ENCODE results near the gene SIRPB2. TPM values are rescaled to one million over a fixed set of nuclear protein-coding genes. Genes with fewer than 3 reads are reported as not detected.
A peak's percentile ranks its signal among the peaks of the same experiment; 100 is the strongest.

Gene SIRPB2
- polyA plus RNA-seq, 3 donors from 2014 or later: 0.60 to 0.95 (median 0.63) TPM

GRCh38 chr20:1472556-1473245 lies 18.5 kb downstream of the SIRPB2 start:
- Mint-ChIP-seq H3K36me3 (no peaks in the 10 kb centered on the region), H3K9me3 (no peaks in the 10 kb centered on the region), H3K4me1 (peaks cover under 1 to 6% of the 10 kb centered on the region in 2 donors), H3K27me3 (ENCODE audit: low read depth in 3 of 3) (peaks cover 2 to 4% (median 3%) of the 10 kb centered on the region in 3 donors), H3K27ac (no peak overlapping the region), H3K4me3 (no peak overlapping the region)
- no peak for DNase-seq

GRCh38 chr20:1471242-1471641 lies 20.0 kb downstream of the SIRPB2 start:
- no peaks in the 10 kb centered on the region for H3K36me3 Mint-ChIP-seq
- H3K4me1 Mint-ChIP-seq: peaks cover 9 to 14% of the 10 kb centered on the region in 2 donors
- no peak overlapping the region for H3K27ac Mint-ChIP-seq
- no peak overlapping the region for H3K4me3 Mint-ChIP-seq
- DNase-seq: no peak
- H3K9me3 Mint-ChIP-seq: no peaks in the 10 kb centered on the region
- peaks cover 2 to 7% (median 3%) of the 10 kb centered on the region in 3 donors for H3K27me3 Mint-ChIP-seq (ENCODE audit: low read depth in 3 of 3)

GRCh38 chr20:1469925-1470571 lies 21.2 kb downstream of the SIRPB2 start:
- Mint-ChIP-seq H3K4me3 (no peak overlapping the region), H3K27me3 (ENCODE audit: low read depth in 3 of 3) (peaks cover 2 to 7% (median 3%) of the 10 kb centered on the region in 3 donors), H3K9me3 (no peaks in the 10 kb centered on the region), H3K27ac (no peak overlapping the region), H3K4me1 (peaks cover 19 to 24% of the 10 kb centered on the region in 2 donors), H3K36me3 (no peaks in the 10 kb centered on the region)
- DNase-seq: no peak

GRCh38 chr20:1469306-1469905 lies 21.8 kb downstream of the SIRPB2 start:
- Mint-ChIP-seq H3K36me3 (no peaks in the 10 kb centered on the region), H3K4me3 (no peak overlapping the region), H3K9me3 (no peaks in the 10 kb centered on the region)

GRCh38 chr20:1468117-1468624 lies 23.0 kb downstream of the SIRPB2 start:
- H3K4me1 Mint-ChIP-seq: peaks cover 34 to 43% of the 10 kb centered on the region in 2 donors
- peak overlapping the region in 1 of 6 donors; percentile 72 for H3K27ac Mint-ChIP-seq
- H3K9me3 Mint-ChIP-seq: no peaks in the 10 kb centered on the region
- DNase-seq: no peak
- H3K27me3 Mint-ChIP-seq (ENCODE audit: low read depth in 3 of 3): peaks cover 1 to 7% (median 2%) of the 10 kb centered on the region in 3 donors
- no peaks in the 10 kb centered on the region for H3K36me3 Mint-ChIP-seq
- peak overlapping the region in 4 of 5 donors; percentile 37 to 88 (median 48) for H3K4me3 Mint-ChIP-seq

More at GRCh38 chr20:1469306-1469905, 21.8 kb downstream of the SIRPB2 start:
- Mint-ChIP-seq H3K27ac (no peak overlapping the region), H3K27me3 (ENCODE audit: low read depth in 3 of 3) (peaks cover 2 to 7% (median 3%) of the 10 kb centered on the region in 3 donors), H3K4me1 (peaks cover 26 to 31% of the 10 kb centered on the region in 2 donors)
- DNase-seq: no peak

GRCh38 chr20:1467355-1468116 lies 23.7 kb downstream of the SIRPB2 start:
- H3K4me3 Mint-ChIP-seq: peak overlapping the region; percentile 52 to 92 (median 90)
- peaks cover 34 to 48% of the 10 kb centered on the region in 2 donors for H3K4me1 Mint-ChIP-seq
- peak overlapping the region; percentile 52 to 92 (median 74) for H3K27ac Mint-ChIP-seq
- H3K9me3 Mint-ChIP-seq: no peaks in the 10 kb centered on the region
- peaks cover 0 to 7% (median 1%) of the 10 kb centered on the region in 3 donors for H3K27me3 Mint-ChIP-seq (ENCODE audit: low read depth in 3 of 3)
- peak in 2 of 3 donors; percentile 8 to 13 for DNase-seq
- H3K36me3 Mint-ChIP-seq: no peaks in the 10 kb centered on the region

- H3K36me3 Mint-ChIP-seq: no peaks in the 10 kb centered on the region
- no peaks in the 10 kb centered on the region for H3K9me3 Mint-ChIP-seq
- no peak for DNase-seq
- peaks cover 34 to 48% of the 10 kb centered on the region in 2 donors for H3K4me1 Mint-ChIP-seq
- peak overlapping the region; percentile 45 to 92 (median 74) for H3K27ac Mint-ChIP-seq
- peaks cover 0 to 7% (median 1%) of the 10 kb centered on the region in 3 donors for H3K27me3 Mint-ChIP-seq (ENCODE audit: low read depth in 3 of 3)
- H3K4me3 Mint-ChIP-seq: peak overlapping the region; percentile 52 to 92 (median 90)
Observed at GRCh38 chr20:1467082-1467354, 24.2 kb downstream of the SIRPB2 start.

GRCh38 chr20:1466211-1467081 lies 24.8 kb downstream of the SIRPB2 start, which contains the start of gene NSFL1C:
Gene NSFL1C (minus strand): TSS chr20:1466849. CDS start chr20:1466824, 25 bp downstream.
- Mint-ChIP-seq H3K27me3 (ENCODE audit: low read depth in 3 of 3) (peaks cover 0 to 7% (median 1%) of the 10 kb centered on the region in 3 donors), H3K27ac (peak within 1 kb of the TSS; percentile 52 to 92 (median 90)), H3K36me3 (no peaks in the 10 kb centered on the region), H3K4me1 (peaks cover 34 to 48% of the 10 kb centered on the region in 2 donors), H3K4me3 (peak within 1 kb of the TSS; percentile 88 to 92 (median 90)), H3K9me3 (no peaks in the 10 kb centered on the region)
- DNase-seq: peak; percentile 96 to 97 (median 97)

- Mint-ChIP-seq H3K4me3 (peak overlapping the region; percentile 88 to 92 (median 90)), H3K36me3 (peaks cover 0 to 7% (median 3%) of the 10 kb centered on the region in 3 donors), H3K9me3 (no peaks in the 10 kb centered on the region), H3K27ac (peak overlapping the region; percentile 52 to 92 (median 90)), H3K27me3 (ENCODE audit: low read depth in 3 of 3) (peaks cover 0 to 7% (median 1%) of the 10 kb centered on the region in 3 donors), H3K4me1 (peaks cover 37 to 56% of the 10 kb centered on the region in 2 donors)
- DNase-seq: no peak
Observed at GRCh38 chr20:1465470-1466210, 25.6 kb downstream of the SIRPB2 start.

- Mint-ChIP-seq H3K27me3 (ENCODE audit: low read depth in 3 of 3) (peaks cover 0 to 7% (median 1%) of the 10 kb centered on the region in 3 donors), H3K36me3 (peaks cover 3 to 7% (median 7%) of the 10 kb centered on the region in 3 donors), H3K9me3 (no peaks in the 10 kb centered on the region), H3K4me1 (peaks cover 38 to 63% of the 10 kb centered on the region in 2 donors), H3K27ac (no peak overlapping the region), H3K4me3 (peak overlapping the region in 1 of 5 donors; percentile 63)
- no peak for DNase-seq
Observed at GRCh38 chr20:1463971-1464570, 27.1 kb downstream of the SIRPB2 start.

GRCh38 chr20:1462834-1463233 lies 28.4 kb downstream of the SIRPB2 start:
- no peak for DNase-seq
- H3K4me3 Mint-ChIP-seq: no peak overlapping the region
- peaks cover 7 to 17% (median 8%) of the 10 kb centered on the region in 3 donors for H3K36me3 Mint-ChIP-seq
- no peak overlapping the region for H3K27ac Mint-ChIP-seq
- H3K9me3 Mint-ChIP-seq: no peaks in the 10 kb centered on the region
- peaks cover 0 to 4% (median 1%) of the 10 kb centered on the region in 3 donors for H3K27me3 Mint-ChIP-seq (ENCODE audit: low read depth in 3 of 3)
- peaks cover 38 to 58% of the 10 kb centered on the region in 2 donors for H3K4me1 Mint-ChIP-seq
